GM12801 (cell line): ENCODE measurements around the gene MFGE8.

ENCODE experiments used
- CTCF ChIP-seq: IDR thresholded peaks from one replicate; pipeline ENCODE4 v1.5.1; 2011; ENCODE audit warnings: control low read depth; ENCODE audit not compliant: insufficient read length; ENCODE audit errors: extremely low read depth

The MFGE8 gene

GRCh38 chr15:88913017-88913849, at the start of gene MFGE8:
MFGE8 (minus strand) TSS chr15:88913379; CDS start chr15:88913319, 60 bp downstream.
- no peak for TF ChIP-seq CTCF

GRCh38 chr15:88959445-88959844, 46.3 kb upstream of the MFGE8 start:
- no peak for TF ChIP-seq CTCF

- TF ChIP-seq CTCF: no peak
These were observed 43.7 kb upstream of the MFGE8 start for GRCh38 chr15:88956906-88957305.

- TF ChIP-seq CTCF: no peak
These were observed 43.1 kb upstream of the MFGE8 start for GRCh38 chr15:88956263-88956662.

GRCh38 chr15:88954431-88955277, 41.5 kb upstream of the MFGE8 start:
- TF ChIP-seq CTCF: no peak

- TF ChIP-seq CTCF: no peak
These were observed 37.5 kb upstream of the MFGE8 start for GRCh38 chr15:88950600-88951160.

GRCh38 chr15:88949734-88950400, 36.7 kb upstream of the MFGE8 start:
- no peak for TF ChIP-seq CTCF
